KBM-7 (cell line): ENCODE measurements around the gene RCOR1.

Experiments used
- DNase-seq: peaks from one replicate; pipeline ENCODE4 v3.0.0-alpha.2; 2015
- in situ Hi-C: fragments of 300-500 bp; cut with MboI; formaldehyde crosslinking; loops from 2 replicates; pipeline ENCODE4 v1.14.3; 2020; ENCODE audit warnings: low sequenced_read_pairs, low pct_unique_long_range_greater_than_20kb, mixed read lengths

Gene RCOR1

DNA sequence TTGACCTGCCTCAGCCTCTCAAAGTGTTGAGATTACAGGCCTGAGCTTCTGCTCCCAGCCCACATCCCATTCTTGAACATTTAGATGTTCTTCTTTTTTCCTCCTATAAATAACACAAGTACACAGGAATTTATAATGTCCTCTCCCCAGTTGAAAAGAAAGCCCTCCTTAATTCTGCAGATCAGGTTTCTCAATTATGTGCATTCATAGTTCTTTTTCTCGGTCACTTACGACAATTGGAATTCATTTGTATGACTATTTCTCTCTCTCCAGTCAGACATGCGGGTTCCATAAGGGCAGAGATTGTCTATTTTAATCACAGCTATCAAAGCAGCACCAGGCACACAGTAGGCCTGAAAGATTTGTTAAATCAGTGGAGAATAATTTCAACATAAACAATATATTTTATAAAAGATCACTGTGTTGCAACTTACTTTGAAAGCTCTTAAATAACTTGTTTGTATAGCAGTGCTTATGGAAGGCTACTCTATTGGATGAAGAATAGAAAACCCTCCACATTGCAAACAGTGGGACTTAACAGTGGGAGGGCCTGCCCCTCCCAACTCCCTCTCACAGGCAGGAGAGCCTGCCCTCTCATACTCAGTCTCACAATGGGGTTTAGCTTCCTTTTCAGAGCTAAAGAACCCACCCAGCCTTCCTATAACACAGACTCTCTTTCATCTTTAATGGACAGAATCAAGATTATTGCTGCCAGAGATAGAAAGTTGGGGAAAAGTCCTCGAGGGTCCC lies 100.7 kb downstream of the RCOR1 start:
- DNase-seq = no peak
- in situ Hi-C loops = no loop called here

GRCh38 chr14:102694530-102695166 lies 102.2 kb downstream of the RCOR1 start:
- peak; percentile 80 for DNase-seq
- in situ Hi-C loops = no loop called here

- in situ Hi-C loops = no loop called here
- no peak for DNase-seq
These were observed 102.7 kb downstream of the RCOR1 start for GRCh38 chr14:102695167-102695555.

- in situ Hi-C loops = no loop called here
- DNase-seq = no peak
These were observed 103.9 kb downstream of the RCOR1 start for GRCh38 chr14:102696332-102696731.

- no peak for DNase-seq
- in situ Hi-C loops = no loop called here
These were observed 104.5 kb downstream of the RCOR1 start for GRCh38 chr14:102696856-102697495.

GRCh38 chr14:102697501-102697900 lies 105.1 kb downstream of the RCOR1 start:
- no peak for DNase-seq
- in situ Hi-C loops = no loop called here

- in situ Hi-C loops = no loop called here
- DNase-seq = no peak
These were observed 107.1 kb downstream of the RCOR1 start for GRCh38 chr14:102699416-102700110.

DNA sequence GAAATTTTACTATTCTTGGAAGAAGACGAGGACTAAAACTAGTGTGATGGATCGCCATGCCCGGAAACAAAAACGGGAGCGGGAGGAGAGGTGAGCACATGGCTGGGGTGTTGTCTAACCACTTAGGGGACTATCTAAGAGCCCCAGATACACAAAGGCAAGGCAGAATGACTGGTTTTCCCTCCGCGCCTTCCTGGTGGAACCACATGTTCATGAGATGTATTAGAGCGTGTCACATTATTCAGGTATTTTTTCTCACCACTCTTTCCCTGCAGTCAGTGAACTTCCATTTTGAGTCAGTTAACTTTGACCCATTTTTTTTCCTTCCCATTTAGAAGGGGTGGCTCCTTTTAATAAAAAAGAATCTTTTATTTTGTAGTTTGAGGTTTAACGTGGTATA lies 116.0 kb downstream of the RCOR1 start:
- in situ Hi-C loops = no loop called here
- DNase-seq = no peak

DNA sequence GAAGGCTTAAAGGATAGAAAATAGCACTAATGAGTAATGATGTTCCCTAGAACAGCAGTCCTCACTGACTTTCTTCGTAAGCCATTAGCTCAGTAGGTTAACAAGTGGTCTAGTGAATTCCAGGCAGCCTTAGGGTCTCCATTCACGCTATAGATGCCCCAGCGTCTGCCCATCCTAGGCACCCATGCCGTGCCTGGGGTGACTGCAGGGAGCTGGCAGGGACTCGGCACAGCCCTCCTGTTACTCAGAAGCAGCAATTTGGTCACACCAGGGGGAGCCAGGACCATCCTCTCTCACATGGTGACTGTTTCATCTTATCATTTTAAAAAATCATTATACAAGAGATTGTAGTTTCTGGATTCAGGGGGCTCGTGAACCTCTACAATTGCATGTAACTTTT lies 118.8 kb downstream of the RCOR1 start:
- in situ Hi-C loops = no loop called here
- no peak for DNase-seq

- in situ Hi-C loops = no loop called here
These were observed 119.5 kb downstream of the RCOR1 start for GRCh38 chr14:102711946-102712345.

GRCh38 chr14:102717276-102717675 lies 124.8 kb downstream of the RCOR1 start:
- in situ Hi-C loops = no loop called here

More at GRCh38 chr14:102711946-102712345, 119.5 kb downstream of the RCOR1 start:
- no peak for DNase-seq

GRCh38 chr14:102722646-102723045 lies 130.2 kb downstream of the RCOR1 start:
- in situ Hi-C loops = no loop called here
- DNase-seq = no peak

More at GRCh38 chr14:102717276-102717675, 124.8 kb downstream of the RCOR1 start:
- peak; percentile 67 for DNase-seq

GRCh38 chr14:102723650-102724049 lies 131.2 kb downstream of the RCOR1 start:
- DNase-seq = no peak
- in situ Hi-C loops = no loop called here

DNA sequence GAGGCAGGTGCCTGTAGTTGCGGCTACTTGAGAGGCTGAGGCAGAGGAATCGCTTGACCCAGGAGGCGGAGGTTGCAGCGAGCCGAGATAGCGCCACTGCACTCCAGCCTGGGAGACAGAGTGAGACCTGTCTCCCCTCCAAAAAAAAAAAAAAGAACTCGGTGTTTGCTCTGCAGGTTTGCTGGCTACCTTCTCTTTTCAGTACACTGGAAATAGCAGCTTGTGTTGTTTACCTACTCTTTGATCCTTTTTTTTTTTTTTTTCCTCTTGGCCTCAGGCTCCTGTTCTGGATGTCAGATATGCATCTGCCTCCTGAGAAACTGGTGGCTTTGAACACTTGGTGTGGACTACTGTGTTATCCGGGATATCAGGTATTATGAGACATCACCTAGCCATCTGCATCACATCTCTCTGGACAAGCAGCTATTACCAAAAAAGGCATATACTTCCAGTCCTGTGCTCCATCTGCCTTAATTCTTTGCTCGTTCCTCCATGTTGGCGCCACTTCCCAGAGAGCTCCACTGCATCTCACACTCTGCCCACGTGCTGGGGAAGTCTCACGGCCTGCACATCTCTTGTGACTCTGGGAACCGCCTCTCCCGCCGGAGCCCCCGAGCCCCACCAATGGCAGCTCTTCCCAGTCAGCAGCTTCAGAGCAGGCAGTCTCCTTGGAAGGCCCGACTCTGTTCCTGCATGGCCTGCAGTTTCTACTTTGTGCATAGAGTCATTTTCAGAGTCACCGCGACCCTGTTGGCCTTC lies 133.9 kb downstream of the RCOR1 start:
- DNase-seq = no peak
- in situ Hi-C loops = no loop called here

DNA sequence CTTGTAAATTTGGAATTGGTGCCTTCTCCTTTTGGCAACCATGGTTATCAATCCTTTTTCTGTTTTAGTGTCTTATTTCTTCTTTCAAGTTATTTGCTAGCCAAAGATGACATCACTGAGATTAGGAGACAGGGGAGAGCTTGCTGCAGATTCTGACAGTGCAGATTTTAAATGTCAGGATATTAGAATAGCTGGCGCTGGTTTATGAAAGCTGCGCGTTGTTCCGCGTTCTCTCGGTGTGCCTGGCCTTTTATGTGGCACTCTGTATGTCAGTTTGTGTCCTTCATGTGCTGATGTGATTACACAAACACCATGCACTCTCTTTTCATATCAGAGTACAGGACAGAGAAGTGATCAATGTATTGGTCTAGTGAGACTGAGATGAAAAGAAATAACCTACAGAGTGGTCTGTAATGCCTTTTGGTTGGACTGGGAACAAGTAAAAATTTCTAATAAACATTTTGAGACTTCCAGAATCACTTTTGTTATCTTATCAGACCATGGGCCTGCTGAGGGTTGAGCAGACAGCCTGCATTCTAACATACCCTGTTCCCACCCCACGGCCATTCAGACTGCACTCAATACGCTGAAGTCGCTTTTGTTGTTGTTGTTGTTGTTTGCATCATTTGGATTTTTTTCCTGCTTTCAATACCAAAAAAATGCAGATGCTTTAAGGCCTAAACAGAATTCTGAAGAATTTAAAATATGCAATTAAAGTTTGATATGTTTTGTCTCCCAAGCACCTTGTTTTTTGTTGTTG lies 135.1 kb downstream of the RCOR1 start:
- in situ Hi-C loops = no loop called here
- DNase-seq = no peak

- no peak for DNase-seq
- in situ Hi-C loops = no loop called here
These were observed 136.1 kb downstream of the RCOR1 start for GRCh38 chr14:102728501-102728900.

DNA sequence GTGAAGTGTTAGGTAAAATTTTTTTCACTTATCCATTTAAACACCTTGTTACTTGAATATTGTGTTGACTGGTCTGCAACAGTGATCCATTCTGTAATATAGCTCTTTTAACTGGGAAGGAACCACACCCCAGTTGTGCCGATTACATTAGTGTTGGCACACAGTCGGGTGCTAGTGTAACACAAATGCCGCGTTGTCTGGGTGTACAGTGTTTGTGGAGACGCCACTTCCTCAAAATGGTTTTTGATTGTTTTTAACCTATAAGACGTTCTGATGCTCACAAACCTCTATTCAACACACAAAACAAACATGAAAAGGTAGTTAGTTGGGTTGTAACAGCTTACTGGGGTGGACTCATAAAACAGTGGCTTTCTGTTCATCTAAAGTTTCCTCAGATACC lies 136.8 kb downstream of the RCOR1 start:
- DNase-seq = no peak
- in situ Hi-C loops = no loop called here

DNA sequence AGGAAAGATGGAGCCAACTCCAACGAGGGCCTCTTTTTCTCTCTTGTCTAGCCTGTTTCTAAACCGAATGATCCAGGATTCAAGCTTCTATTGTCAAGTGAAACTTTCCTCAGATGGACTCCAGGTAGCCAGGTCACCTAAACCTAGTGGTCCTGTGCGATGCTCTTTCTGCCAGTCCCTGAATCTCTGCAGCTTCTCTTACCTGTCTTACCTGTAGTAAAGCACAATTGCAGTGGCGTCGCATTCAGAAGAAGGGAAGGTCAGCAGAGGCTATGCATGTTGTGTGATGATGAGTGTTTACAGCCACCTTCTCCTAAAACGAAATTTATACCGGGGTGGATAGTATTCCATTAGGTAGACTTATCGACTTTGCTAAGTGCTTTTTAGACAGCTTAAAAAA lies 137.4 kb downstream of the RCOR1 start:
- in situ Hi-C loops = no loop called here
- DNase-seq = no peak
